H1 (cell line): ENCODE results near the gene DMBX1. TPM values are rescaled to one million over a fixed set of nuclear protein-coding genes. Genes with fewer than 3 reads are reported as not detected.

Source experiments
- CBX8 ChIP-seq: fragments of 300-800, 300-1000 bp; sonication (generic); IDR thresholded peaks from 2 replicates; pipeline ENCODE4 v1.7.1; 2016; ENCODE audit warnings: low read depth, low read length, borderline replicate concordance
- EGR1 ChIP-seq: IDR thresholded peaks from 2 replicates; pipeline ENCODE4 v1.6.1; 2011; ENCODE audit warnings: low read depth, low read length, borderline replicate concordance
- GABPA ChIP-seq: IDR thresholded peaks from 2 replicates; pipeline ENCODE4 v1.6.1; 2011; ENCODE audit warnings: mild to moderate bottlenecking, low read length, moderate library complexity, borderline replicate concordance; ENCODE audit not compliant: insufficient read depth
- JUN ChIP-seq: IDR thresholded peaks from 2 replicates; pipeline ENCODE4 v1.6.1; 2011; ENCODE audit warnings: low read depth, mild to moderate bottlenecking, improper control_type of control experiment, low read length
- KDM1A ChIP-seq: fragments of 200-600, 300-600 bp; sonication (generic); IDR thresholded peaks from 2 replicates; pipeline ENCODE4 v1.7.1; 2016; ENCODE audit warnings: mild to moderate bottlenecking, low read length, borderline replicate concordance
- KDM4A ChIP-seq: IDR thresholded peaks from one replicate; pipeline ENCODE4 v1.7.1; 2012; ENCODE audit warnings: low read depth, mild to moderate bottlenecking, moderate library complexity, low read length, inconsistent platforms; ENCODE audit not compliant: severe bottlenecking
- MAX ChIP-seq: IDR thresholded peaks from 2 replicates; pipeline ENCODE4 v1.6.1; 2012; ENCODE audit warnings: inconsistent platforms
- SRF ChIP-seq: IDR thresholded peaks from 2 replicates; pipeline ENCODE4 v1.6.1; 2011; ENCODE audit warnings: mild to moderate bottlenecking, low read depth, low read length, moderate library complexity
- SUZ12 ChIP-seq: fragments of 200-600 bp; sonication (generic); IDR thresholded peaks from 2 replicates; pipeline ENCODE4 v1.6.1; 2012; ENCODE audit warnings: mild to moderate bottlenecking, inconsistent platforms, low read length, moderate library complexity, mixed read lengths
- TBP ChIP-seq: IDR thresholded peaks from 2 replicates; pipeline ENCODE4 v1.6.1; 2011; ENCODE audit warnings: low read depth, low read length, improper control_type of control experiment
- TCF12 ChIP-seq: IDR thresholded peaks from 2 replicates; pipeline ENCODE4 v1.6.1; 2011; ENCODE audit warnings: low read depth, mild to moderate bottlenecking, low read length
- polyA plus RNA-seq, 7 experiments: library from polyadenylated mRNA; depleted of rRNA in 3 of 7; stranded (reverse) in 5 of 7; unstranded in 2 of 7; fragments of >200 nt in 5 of 7; fragments of 200-250 nt in 2 of 7; gene quantifications; 1 replicate in 5 of 7; 2 replicates in 1 of 7; 4 replicates in 1 of 7; pipeline versions ENCODE4 v1.2.1 to v1.2.3, GENCODE V29; 2011 to 2013; ENCODE audit warnings: missing spikeins in 2 of 7, mixed read lengths in 2 of 7
- total RNA-seq: library from RNA; stranded (reverse); fragmentation: NEBNext Ultra II Directional; extraction: Animal tissue kit (Norgen Biotek cat#: 25700); gene quantifications from 2 replicates; pipeline ENCODE4 v1.2.1, GENCODE V29; 2021

DMBX1 gene
- total and polyA plus RNA-seq, 2 of the 8 experiments (the other 6 are each of a cell fraction or from before 2014, with no cell fraction given) = 0.23 to 0.30 TPM

GRCh38 chr1:46478721-46479485 lies 10.7 kb upstream of the DMBX1 start (continued):
- TF ChIP-seq KDM4A = no peak
- no peak for TF ChIP-seq TCF12
- TF ChIP-seq MAX = no peak
- no peak for TF ChIP-seq GABPA
- TF ChIP-seq CBX8 = no peak
- no peak for TF ChIP-seq EGR1
- TF ChIP-seq JUN = no peak
- TF ChIP-seq SRF = no peak
- no peak for TF ChIP-seq KDM1A
- TF ChIP-seq TBP = no peak
- TF ChIP-seq SUZ12 = no peak
